Neural cell (in vitro differentiated cells): ENCODE data around the gene CFAP20DC. TPM values are rescaled to one million over a fixed set of nuclear protein-coding genes. Genes with fewer than 3 reads are reported as not detected.
"Not testable (repeated sequence)": the region's sequence is repeated elsewhere in the genome, so short reads cannot be mapped to it uniquely, and the experiment has no call there.

ENCODE experiments used
- H2AFZ ChIP-seq: fragments of 200-600, 300-800 bp; sonication (generic), shearing (Covaris generic); 2 replicates; pipeline ENCODE4 v1.6.0; 2014; ENCODE audit warnings: low read depth, mild to moderate bottlenecking, antibody characterized with exemption, low read length, moderate library complexity
- H3F3A ChIP-seq: fragments of 200-600 bp; shearing (Covaris generic); 2 replicates; pipeline ENCODE4 v1.6.1; 2016; ENCODE audit warnings: mild to moderate bottlenecking, moderate library complexity, mixed read lengths, antibody characterized with exemption, low read length; ENCODE audit not compliant: insufficient read depth, poor library complexity, severe bottlenecking
- H3K27ac ChIP-seq: fragments of 200-600, 300-800 bp; sonication (generic), shearing (Covaris generic); 2 replicates; pipeline ENCODE4 v1.5.1; 2014; ENCODE audit warnings: mild to moderate bottlenecking, low read length, moderate library complexity
- H3K27me3 ChIP-seq: fragments of 300-800, 200-600 bp; sonication (generic), shearing (Covaris generic); 2 replicates; pipeline ENCODE4 v1.6.0; 2014; ENCODE audit warnings: mild to moderate bottlenecking, low read depth, low read length, moderate library complexity; ENCODE audit not compliant: insufficient read depth
- H3K36me3 ChIP-seq: fragments of 300-800, 200-600 bp; sonication (generic), shearing (Covaris generic); 2 replicates; pipeline ENCODE4 v1.5.1; 2014; ENCODE audit warnings: mild to moderate bottlenecking, antibody characterized with exemption, low read length, moderate library complexity; ENCODE audit not compliant: insufficient read depth
- H3K4me2 ChIP-seq: fragments of 300-800, 200-600 bp; sonication (generic), shearing (Covaris generic); 2 replicates; pipeline ENCODE4 v1.6.0; 2014; ENCODE audit warnings: mild to moderate bottlenecking, low read length
- H3K4me3 ChIP-seq: fragments of 300-800, 200-600 bp; sonication (generic), shearing (Covaris generic); 2 replicates; pipeline ENCODE4 v1.5.1; 2014; ENCODE audit warnings: mild to moderate bottlenecking, low read length, moderate library complexity
- H3K79me2 ChIP-seq: fragments of 200-600 bp; shearing (Covaris generic); replicated peaks from 2 replicates; pipeline ENCODE4 v1.6.0; 2014; ENCODE audit warnings: mild to moderate bottlenecking, low read length, moderate library complexity; ENCODE audit not compliant: insufficient read depth
- H3K9ac ChIP-seq: fragments of 300-800, 200-600 bp; sonication (generic), shearing (Covaris generic); 2 replicates; pipeline ENCODE4 v1.6.1; 2016; ENCODE audit warnings: mild to moderate bottlenecking, low read length, mixed read lengths
- H3K9me2 ChIP-seq: fragments of 200-600 bp; shearing (Covaris generic); 2 replicates; pipeline ENCODE4 v1.6.1; 2016; ENCODE audit warnings: mild to moderate bottlenecking, low read length, mixed read lengths; ENCODE audit not compliant: insufficient read depth
- H3K9me3 ChIP-seq: fragments of 200-600, 300-800 bp; sonication (generic), shearing (Covaris generic); 2 replicates; pipeline ENCODE4 v1.6.1; 2016; ENCODE audit warnings: mild to moderate bottlenecking, mixed run types, low read length, moderate library complexity, mixed read lengths
- H4K20me1 ChIP-seq: fragments of 200-600 bp; shearing (Covaris generic); 2 replicates; pipeline ENCODE4 v1.6.1; 2016; ENCODE audit warnings: mild to moderate bottlenecking, mixed run types; ENCODE audit not compliant: insufficient read depth
- CTCF ChIP-seq: fragments of 450-650 bp; IDR thresholded peaks from 2 replicates; pipeline ENCODE4 v1.5.1; 2014; ENCODE audit warnings: antibody characterized with exemption, mild to moderate bottlenecking, moderate library complexity; ENCODE audit not compliant: poor library complexity, severe bottlenecking
- EP300 ChIP-seq: fragments of 450-650 bp; conservative IDR thresholded peaks from 2 replicates; pipeline ENCODE4 v1.6.1; 2014; ENCODE audit warnings: antibody characterized with exemption, mild to moderate bottlenecking, moderate library complexity; ENCODE audit not compliant: poor library complexity, severe bottlenecking
- EZH2 ChIP-seq: fragments of 200-600, 300-800 bp; shearing (Covaris generic), sonication (generic); IDR thresholded peaks from 2 replicates; pipeline ENCODE4 v1.6.1; 2014; ENCODE audit warnings: antibody characterized with exemption, low read length, borderline replicate concordance, mild to moderate bottlenecking; ENCODE audit not compliant: insufficient read depth, poor library complexity, severe bottlenecking
- MXI1 ChIP-seq: fragments of 450-650 bp; conservative IDR thresholded peaks from 2 replicates; pipeline ENCODE4 v1.6.1; 2014; ENCODE audit warnings: antibody characterized with exemption, mild to moderate bottlenecking; ENCODE audit not compliant: poor library complexity, severe bottlenecking
- POLR2AphosphoS5 ChIP-seq: IDR thresholded peaks from 2 replicates; pipeline ENCODE4 v1.6.1; 2012
- RAD21 ChIP-seq: fragments of 450-650 bp; conservative IDR thresholded peaks from 2 replicates; pipeline ENCODE4 v1.6.1; 2014; ENCODE audit warnings: antibody characterized with exemption, mild to moderate bottlenecking, moderate library complexity
- SMC3 ChIP-seq: fragments of 450-650 bp; conservative IDR thresholded peaks from 2 replicates; pipeline ENCODE4 v1.6.1; 2014; ENCODE audit warnings: antibody characterized with exemption, mild to moderate bottlenecking, moderate library complexity; ENCODE audit not compliant: poor library complexity
- TAF1 ChIP-seq: IDR thresholded peaks from 2 replicates; pipeline ENCODE4 v1.6.1; 2012; ENCODE audit warnings: low read depth
- polyA plus RNA-seq: library from polyadenylated mRNA; depleted of rRNA; stranded (reverse); fragments of >200 nt; gene quantifications from 2 replicates; pipeline ENCODE4 v1.2.3, GENCODE V29; 2014
- TF ChIP-seq, protein P1 (sequence below): IDR thresholded peaks from 2 replicates; pipeline ENCODE4 v1.6.1; 2012; ENCODE audit warnings: borderline replicate concordance

Gene CFAP20DC
- polyA plus RNA-seq, 1 donor from 2014 or later: not detected

DNA sequence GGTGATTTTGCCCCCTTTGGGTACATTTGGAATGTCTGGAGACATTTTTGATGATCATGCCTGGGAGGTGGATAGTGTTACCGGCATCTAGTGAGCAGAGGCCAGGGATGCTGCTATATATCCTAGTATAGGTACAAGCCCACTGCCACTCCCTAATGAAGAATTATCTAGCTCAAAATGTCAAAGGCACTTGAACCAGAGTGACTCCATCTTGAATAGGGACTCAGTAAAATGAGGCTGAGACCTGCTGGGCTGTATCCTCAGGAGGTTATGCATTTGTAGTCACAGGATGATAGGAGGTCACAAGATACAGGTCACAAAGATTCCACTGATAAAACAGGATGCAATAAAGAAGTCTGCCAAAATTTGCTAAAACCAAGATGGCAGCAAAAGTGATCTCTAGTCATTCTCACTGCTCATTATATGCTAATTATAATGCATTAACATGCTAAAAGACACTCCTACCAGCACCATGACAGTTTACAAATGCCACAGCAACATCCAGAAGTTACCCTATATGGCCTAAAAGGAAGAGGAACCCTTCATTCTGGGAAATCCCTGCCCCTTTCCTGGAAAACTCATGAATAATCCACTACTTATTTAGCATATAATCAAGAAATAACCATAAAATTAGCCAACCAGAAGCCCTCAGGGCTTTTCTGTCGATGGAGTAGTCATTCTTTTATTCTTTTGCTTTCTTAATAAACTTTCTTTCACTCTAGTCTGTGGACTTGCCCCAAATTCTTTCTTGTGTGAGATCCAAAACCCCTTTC lies 343.2 kb downstream of the CFAP20DC start:
- H3K36me3 ChIP-seq: no peaks in the 10 kb centered on the region
- H3K4me3 ChIP-seq: no peak overlapping the region
- H3K9me3 ChIP-seq: no peaks in the 10 kb centered on the region
- no peaks in the 10 kb centered on the region for H3K9me2 ChIP-seq
- no peak overlapping the region for H3K4me2 ChIP-seq
- no peaks in the 10 kb centered on the region for H4K20me1 ChIP-seq
- H3K27me3 ChIP-seq: no peaks in the 10 kb centered on the region
- H3K27ac ChIP-seq: no peak overlapping the region
- H3K9ac ChIP-seq: no peak overlapping the region
- no peaks in the 10 kb centered on the region for H3F3A ChIP-seq
- no peaks in the 10 kb centered on the region for H3K79me2 ChIP-seq
- H2AFZ ChIP-seq: no peak overlapping the region
- TF ChIP-seq SMC3: no peak
- TF ChIP-seq EP300: no peak
- TF ChIP-seq POLR2AphosphoS5: no peak
- TF ChIP-seq EZH2: no peak
- no peak for TF ChIP-seq TAF1

GRCh38 chr3:58704745-58705144 lies 345.1 kb downstream of the CFAP20DC start:
- Histone ChIP-seq H2AFZ (no peak overlapping the region), H3K27me3 (no peaks in the 10 kb centered on the region)

DNA sequence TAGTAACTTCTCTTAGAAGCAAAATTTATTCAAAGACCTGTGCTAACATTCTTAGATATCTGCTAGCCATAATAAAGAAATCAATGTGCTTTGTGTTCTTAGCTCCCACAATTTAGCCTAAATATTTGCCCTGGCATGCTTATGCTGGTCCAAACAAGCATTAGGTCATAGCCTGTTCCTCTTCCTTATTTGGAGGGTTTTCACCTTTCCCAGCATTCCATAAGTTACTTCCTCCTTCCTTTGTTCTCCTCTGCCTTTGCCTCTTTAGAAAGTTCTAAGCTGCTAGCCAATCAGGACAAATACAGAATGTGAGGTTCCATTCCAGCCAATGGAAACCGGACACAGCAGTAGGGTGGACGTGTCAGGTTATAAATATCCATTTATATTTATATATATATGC lies 345.5 kb downstream of the CFAP20DC start:
- not testable (repeated sequence) for H3K4me3 ChIP-seq, H3K79me2 ChIP-seq, H3K27me3 ChIP-seq, H3K27ac ChIP-seq, H3K9me3 ChIP-seq, H2AFZ ChIP-seq, H3K4me2 ChIP-seq, H4K20me1 ChIP-seq, H3K9ac ChIP-seq, H3F3A ChIP-seq, H3K9me2 ChIP-seq, H3K36me3 ChIP-seq

More at GRCh38 chr3:58704745-58705144, 345.1 kb downstream of the CFAP20DC start:
- Histone ChIP-seq H3K4me2 (no peak overlapping the region), H3K9ac (no peak overlapping the region), H4K20me1 (no peaks in the 10 kb centered on the region), H3K79me2 (no peaks in the 10 kb centered on the region), H3K9me2 (no peaks in the 10 kb centered on the region), H3K36me3 (no peaks in the 10 kb centered on the region), H3K27ac (no peak overlapping the region), H3K9me3 (no peaks in the 10 kb centered on the region), H3F3A (no peaks in the 10 kb centered on the region), H3K4me3 (no peak overlapping the region)
- TF ChIP-seq SMC3 (no peak), RAD21 (no peak), CTCF (no peak), EZH2 (no peak), EP300 (no peak), TAF1 (no peak), POLR2AphosphoS5 (no peak), MXI1 (no peak)
- TF ChIP-seq, protein P1, sequence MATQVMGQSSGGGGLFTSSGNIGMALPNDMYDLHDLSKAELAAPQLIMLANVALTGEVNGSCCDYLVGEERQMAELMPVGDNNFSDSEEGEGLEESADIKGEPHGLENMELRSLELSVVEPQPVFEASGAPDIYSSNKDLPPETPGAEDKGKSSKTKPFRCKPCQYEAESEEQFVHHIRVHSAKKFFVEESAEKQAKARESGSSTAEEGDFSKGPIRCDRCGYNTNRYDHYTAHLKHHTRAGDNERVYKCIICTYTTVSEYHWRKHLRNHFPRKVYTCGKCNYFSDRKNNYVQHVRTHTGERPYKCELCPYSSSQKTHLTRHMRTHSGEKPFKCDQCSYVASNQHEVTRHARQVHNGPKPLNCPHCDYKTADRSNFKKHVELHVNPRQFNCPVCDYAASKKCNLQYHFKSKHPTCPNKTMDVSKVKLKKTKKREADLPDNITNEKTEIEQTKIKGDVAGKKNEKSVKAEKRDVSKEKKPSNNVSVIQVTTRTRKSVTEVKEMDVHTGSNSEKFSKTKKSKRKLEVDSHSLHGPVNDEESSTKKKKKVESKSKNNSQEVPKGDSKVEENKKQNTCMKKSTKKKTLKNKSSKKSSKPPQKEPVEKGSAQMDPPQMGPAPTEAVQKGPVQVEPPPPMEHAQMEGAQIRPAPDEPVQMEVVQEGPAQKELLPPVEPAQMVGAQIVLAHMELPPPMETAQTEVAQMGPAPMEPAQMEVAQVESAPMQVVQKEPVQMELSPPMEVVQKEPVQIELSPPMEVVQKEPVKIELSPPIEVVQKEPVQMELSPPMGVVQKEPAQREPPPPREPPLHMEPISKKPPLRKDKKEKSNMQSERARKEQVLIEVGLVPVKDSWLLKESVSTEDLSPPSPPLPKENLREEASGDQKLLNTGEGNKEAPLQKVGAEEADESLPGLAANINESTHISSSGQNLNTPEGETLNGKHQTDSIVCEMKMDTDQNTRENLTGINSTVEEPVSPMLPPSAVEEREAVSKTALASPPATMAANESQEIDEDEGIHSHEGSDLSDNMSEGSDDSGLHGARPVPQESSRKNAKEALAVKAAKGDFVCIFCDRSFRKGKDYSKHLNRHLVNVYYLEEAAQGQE: no peak
